ENCODE data around the gene PSIP1.
"Not testable (repeated sequence)": the region's sequence is repeated elsewhere in the genome, so short reads cannot be mapped to it uniquely, and the experiment has no call there.

The PSIP1 gene

GRCh38 chr9:15505921-15506320 lies 4.8 kb downstream of the PSIP1 start:
- no peak for DNase-seq (ENCODE audit: low read depth, low spot score)

GRCh38 chr9:15501803-15502202 lies 9.0 kb downstream of the PSIP1 start:
- no peak for DNase-seq (ENCODE audit: low read depth, low spot score)

- no peak for DNase-seq (ENCODE audit: low read depth, low spot score)
These were observed 9.6 kb downstream of the PSIP1 start for GRCh38 chr9:15501179-15501578.

GRCh38 chr9:15499139-15499538 lies 11.6 kb downstream of the PSIP1 start:
- no peak for DNase-seq (ENCODE audit: low read depth, low spot score)

- no peak for DNase-seq (ENCODE audit: low read depth, low spot score)
These were observed 12.3 kb downstream of the PSIP1 start for GRCh38 chr9:15498246-15498995.

- DNase-seq (ENCODE audit: low read depth, low spot score): no peak
These were observed 18.2 kb downstream of the PSIP1 start for GRCh38 chr9:15492485-15493150.

- DNase-seq (ENCODE audit: low read depth, low spot score): no peak
These were observed 18.8 kb downstream of the PSIP1 start for GRCh38 chr9:15491950-15492349.

- DNase-seq (ENCODE audit: low read depth, low spot score): peak; percentile 50
These were observed 24.7 kb downstream of the PSIP1 start for GRCh38 chr9:15485836-15486666.

GRCh38 chr9:15484802-15485201 lies 26.0 kb downstream of the PSIP1 start:
- no peak for DNase-seq (ENCODE audit: low read depth, low spot score)

- DNase-seq (ENCODE audit: low read depth, low spot score): peak; percentile 32
These were observed 28.6 kb downstream of the PSIP1 start for GRCh38 chr9:15482146-15482545.

GRCh38 chr9:15480028-15480427 lies 30.7 kb downstream of the PSIP1 start:
- DNase-seq (ENCODE audit: low read depth, low spot score): no peak

- no peak for DNase-seq (ENCODE audit: low read depth, low spot score)
These were observed 34.7 kb downstream of the PSIP1 start for GRCh38 chr9:15475923-15476536.

GRCh38 chr9:15469862-15470261 lies 40.9 kb downstream of the PSIP1 start:
- peak; percentile 6 for DNase-seq (ENCODE audit: low read depth, low spot score)

- DNase-seq (ENCODE audit: low read depth, low spot score): peak; percentile 9
These were observed 41.4 kb downstream of the PSIP1 start for GRCh38 chr9:15469406-15469805.

GRCh38 chr9:15468145-15468544 lies 42.6 kb downstream of the PSIP1 start:
- DNase-seq (ENCODE audit: low read depth, low spot score): no peak

GRCh38 chr9:15461601-15462000 lies 49.2 kb downstream of the PSIP1 start:
- no peak for DNase-seq (ENCODE audit: low read depth, low spot score)

GRCh38 chr9:15461056-15461455 lies 49.7 kb downstream of the PSIP1 start:
- no peak for DNase-seq (ENCODE audit: low read depth, low spot score)

- DNase-seq (ENCODE audit: low read depth, low spot score): no peak
These were observed 56.8 kb downstream of the PSIP1 start for GRCh38 chr9:15453956-15454355.

GRCh38 chr9:15444141-15444540 lies 66.6 kb downstream of the PSIP1 start:
- DNase-seq (ENCODE audit: low read depth, low spot score): no peak

- not testable (repeated sequence) for DNase-seq (ENCODE audit: low read depth, low spot score)
These were observed 68.5 kb downstream of the PSIP1 start for GRCh38 chr9:15442264-15442663.

GRCh38 chr9:15441841-15442240 lies 68.9 kb downstream of the PSIP1 start:
- DNase-seq (ENCODE audit: low read depth, low spot score): not testable (repeated sequence)

- DNase-seq (ENCODE audit: low read depth, low spot score): no peak
These were observed 71.9 kb downstream of the PSIP1 start for GRCh38 chr9:15438891-15439290.
